ENCODE data around the gene MARK4. TPM values are rescaled to one million over a fixed set of nuclear protein-coding genes. Genes with fewer than 3 reads are reported as not detected.

The MARK4 gene
- total RNA-seq, 1 experiment from 2014 or later, result 37.7 TPM

DNA sequence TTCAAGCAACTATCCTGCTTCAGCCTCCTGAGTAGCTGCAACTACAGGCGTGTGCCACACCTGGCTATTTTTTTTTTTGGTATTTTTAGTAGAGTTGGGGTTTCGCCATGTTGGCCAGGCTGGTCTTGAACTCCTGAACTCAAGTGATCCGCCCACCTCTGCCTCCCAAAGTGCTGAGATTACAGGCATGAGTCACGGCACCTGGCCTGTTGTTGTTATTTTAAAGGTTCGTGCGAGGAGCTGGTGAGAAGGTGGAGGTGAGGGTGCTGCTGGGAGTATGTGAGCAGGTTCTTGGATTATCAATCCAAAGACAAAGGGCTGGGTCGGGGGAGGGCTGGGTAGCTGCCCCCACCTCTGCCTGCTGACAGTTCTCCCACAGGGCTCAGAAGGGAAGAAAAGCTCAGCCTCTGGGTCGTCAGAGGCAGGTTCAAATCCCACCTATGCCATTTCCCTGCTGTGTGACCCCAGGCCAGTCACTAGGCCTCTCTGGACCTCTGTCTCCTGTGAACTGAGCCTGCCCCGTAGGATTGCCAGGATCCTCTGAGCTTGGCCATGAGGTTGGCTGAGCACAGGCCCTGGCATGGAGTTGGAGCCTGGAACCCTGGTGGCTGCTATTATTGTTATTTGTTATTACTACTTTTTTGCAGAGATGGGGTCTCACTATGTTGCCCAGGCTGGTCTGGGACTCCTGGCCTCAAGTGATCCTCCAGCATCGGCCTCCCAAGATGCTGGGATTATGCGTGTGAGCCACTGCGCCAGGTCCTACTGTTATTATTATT lies 70.1 kb downstream of the MARK4 start:
- no peak overlapping the region for H3K4me3 ChIP-seq (replicated peaks in 1 of 2; ENCODE audit: low read depth in 1 of 2, low read length in 2 of 2)
- no peak overlapping the region for H3K27ac ChIP-seq (ENCODE audit: low read depth, low read length)
- DNase-seq (ENCODE audit: low read depth, low spot score), result no peak
- ATAC-seq, result peak; percentile 31; the same call in 1 of the 2 replicates
- ChIA-PET RAD21 (ENCODE audit: low non-redundant PET in 1 of 2, low total read pairs in 2 of 2, uncharacterized antibody in 2 of 2, unreplicated experiment in 2 of 2) (no interaction called here), CTCF (no interaction called here), POLR2A (no interaction called here)
- no peaks in the 10 kb centered on the region for H3K9me2 ChIP-seq (ENCODE audit: insufficient read depth)
- no peaks in the 10 kb centered on the region for H3K36me3 ChIP-seq (ENCODE audit: control insufficient read depth in 1 of 2, insufficient read depth in 2 of 2, low read length in 2 of 2)
- BruUV-seq (replicated peaks), result no TSS peak
- peak overlapping the region; percentile 82 for H2AFZ ChIP-seq (ENCODE audit: low read depth, low read length, poor library complexity, severe bottlenecking)
- H3K79me2 ChIP-seq (ENCODE audit: insufficient read depth, low read length), result no peaks in the 10 kb centered on the region
- peak overlapping the region; percentile 59 for H3K4me2 ChIP-seq (ENCODE audit: low read length)
- TF ChIP-seq ATF3 (IDR thresholded peaks at IDR 0.05) (no peak), MAX (IDR thresholded peaks at IDR 0.05) (peak; percentile 45; the same call in 1 of the 2 replicates), CBX3 (IDR thresholded peaks at IDR 0.05; ENCODE audit: low read depth) (0 out of 2 replicates have a peak, but pooled peaks have one; percentile 23), FOSL1 (IDR thresholded peaks at IDR 0.05; ENCODE audit: low read depth) (no peak), SRF (IDR thresholded peaks at IDR 0.05; ENCODE audit: low read depth) (no peak), EGR1 (IDR thresholded peaks at IDR 0.05; ENCODE audit: low read depth) (peak; percentile 60; the same call in 1 of the 2 replicates), ZNF274 (IDR thresholded peaks at IDR 0.05; ENCODE audit: low read depth, low read length) (no peak), POLR2AphosphoS5 (IDR thresholded peaks at IDR 0.05; ENCODE audit: low read depth, low read length) (no peak)
- intact Hi-C loops (cut with micrococcal nuclease), result no loop called here
- H3K9ac ChIP-seq (ENCODE audit: low read length), result no peak overlapping the region
- H3K9me3 ChIP-seq (ENCODE audit: control insufficient read depth in 1 of 2, insufficient read depth in 1 of 2, low read depth in 1 of 2, low read length in 2 of 2), result no peaks in the 10 kb centered on the region
- H3K27me3 ChIP-seq (ENCODE audit: insufficient read depth, low read length), result no peaks in the 10 kb centered on the region
- H3K4me1 ChIP-seq (ENCODE audit: control insufficient read depth in 1 of 2, insufficient read depth in 2 of 2, low read length in 2 of 2), result peaks cover 23 to 25% of the 10 kb centered on the region in 2 experiments
- H4K20me1 ChIP-seq (ENCODE audit: insufficient read depth), result no peaks in the 10 kb centered on the region

- H3K9me3 ChIP-seq (ENCODE audit: control insufficient read depth in 1 of 2, insufficient read depth in 1 of 2, low read depth in 1 of 2, low read length in 2 of 2), result no peaks in the 10 kb centered on the region
- POLR2A ChIA-PET, result no interaction called here
- H3K27me3 ChIP-seq (ENCODE audit: insufficient read depth, low read length), result no peaks in the 10 kb centered on the region
- H3K9me2 ChIP-seq (ENCODE audit: insufficient read depth), result no peaks in the 10 kb centered on the region
- no peaks in the 10 kb centered on the region for H3K36me3 ChIP-seq (ENCODE audit: control insufficient read depth in 1 of 2, insufficient read depth in 2 of 2, low read length in 2 of 2)
- no peak overlapping the region; the same call in 1 of the 2 replicates for H3K27ac ChIP-seq (ENCODE audit: low read depth, low read length)
- no peak overlapping the region for H3K4me3 ChIP-seq (replicated peaks in 1 of 2; ENCODE audit: low read depth in 1 of 2, low read length in 2 of 2)
- no peak for DNase-seq (ENCODE audit: low read depth, low spot score)
- BruUV-seq (replicated peaks), result no TSS peak
- no peak overlapping the region for H2AFZ ChIP-seq (ENCODE audit: low read depth, low read length, poor library complexity, severe bottlenecking)
- H4K20me1 ChIP-seq (ENCODE audit: insufficient read depth), result no peaks in the 10 kb centered on the region
- CTCF ChIA-PET, result no interaction called here
- TF ChIP-seq EGR1 (IDR thresholded peaks at IDR 0.05; ENCODE audit: low read depth) (no peak), SP1 (IDR thresholded peaks at IDR 0.05; ENCODE audit: low read depth) (no peak)
- no peak for ATAC-seq
- peak overlapping the region; percentile 59; the same call in 1 of the 2 replicates for H3K4me2 ChIP-seq (ENCODE audit: low read length)
- intact Hi-C loops (cut with micrococcal nuclease), result no loop called here
- H3K79me2 ChIP-seq (ENCODE audit: insufficient read depth, low read length), result no peaks in the 10 kb centered on the region
- H3K4me1 ChIP-seq (ENCODE audit: control insufficient read depth in 1 of 2, insufficient read depth in 2 of 2, low read length in 2 of 2), result peaks cover 23 to 29% of the 10 kb centered on the region in 2 experiments
- RAD21 ChIA-PET (ENCODE audit: low non-redundant PET in 1 of 2, low total read pairs in 2 of 2, uncharacterized antibody in 2 of 2, unreplicated experiment in 2 of 2), result no interaction called here
- H3K9ac ChIP-seq (ENCODE audit: low read length), result no peak overlapping the region
Observed at GRCh38 chr19:45321848-45322247, 70.8 kb downstream of the MARK4 start.
